ENCODE measurements around the gene NOL6. TPM values are rescaled to one million over a fixed set of nuclear protein-coding genes. Genes with fewer than 3 reads are reported as not detected.

Gene NOL6
- total RNA-seq, 1 experiment from 2014 or later, result 75.1 TPM

GRCh38 chr9:33466565-33467495 lies 6.9 kb downstream of the NOL6 start:
- CTCF ChIA-PET, result interaction anchor here (0.5 to 2.5 kb wide), 15 partner anchors 9 to 481 kb away, joined by 3 to 16 read pairs (median 6); partner anchors contain the start of genes AQP3 and AQP7
- Histone ChIP-seq H3K27ac (ENCODE audit: low read length) (no peak overlapping the region), H3K4me1 (ENCODE audit: control insufficient read depth, insufficient read depth, low read length) (0 out of 2 replicates have a peak, but pooled peaks cover under 1% of the 10 kb centered on the region), H3K36me3 (ENCODE audit: control insufficient read depth, insufficient read depth, low read length) (peaks cover 20% of the 10 kb centered on the region), H3K9me3 (ENCODE audit: control insufficient read depth, insufficient read depth, low read depth, low read length) (no peaks in the 10 kb centered on the region), H3K27me3 (ENCODE audit: control insufficient read depth, insufficient read depth, low read length) (no peaks in the 10 kb centered on the region), H3K4me3 (ENCODE audit: low read depth in 2 of 2, low read length in 2 of 2) (no peak overlapping the region)
- in situ Hi-C loops (cut with HindIII; ENCODE audit: low pct_unique_long_range_greater_than_20kb, low sequenced_read_pairs) (no loop called here), intact Hi-C loops (cut with micrococcal nuclease; ENCODE audit: unreplicated experiment) (loop anchor here (5.0 kb wide), 1 partner anchor 60 kb away; no protein-coding TSS in a partner anchor)
- DNase-seq (ENCODE audit: low read depth, low spot score), result no peak
- no TSS peak for BruUV-seq (replicated peaks)
- no peak for TF ChIP-seq TCF7L2 (IDR thresholded peaks at IDR 0.05; ENCODE audit: low read depth, low read length)
- TF ChIP-seq, protein P1, sequence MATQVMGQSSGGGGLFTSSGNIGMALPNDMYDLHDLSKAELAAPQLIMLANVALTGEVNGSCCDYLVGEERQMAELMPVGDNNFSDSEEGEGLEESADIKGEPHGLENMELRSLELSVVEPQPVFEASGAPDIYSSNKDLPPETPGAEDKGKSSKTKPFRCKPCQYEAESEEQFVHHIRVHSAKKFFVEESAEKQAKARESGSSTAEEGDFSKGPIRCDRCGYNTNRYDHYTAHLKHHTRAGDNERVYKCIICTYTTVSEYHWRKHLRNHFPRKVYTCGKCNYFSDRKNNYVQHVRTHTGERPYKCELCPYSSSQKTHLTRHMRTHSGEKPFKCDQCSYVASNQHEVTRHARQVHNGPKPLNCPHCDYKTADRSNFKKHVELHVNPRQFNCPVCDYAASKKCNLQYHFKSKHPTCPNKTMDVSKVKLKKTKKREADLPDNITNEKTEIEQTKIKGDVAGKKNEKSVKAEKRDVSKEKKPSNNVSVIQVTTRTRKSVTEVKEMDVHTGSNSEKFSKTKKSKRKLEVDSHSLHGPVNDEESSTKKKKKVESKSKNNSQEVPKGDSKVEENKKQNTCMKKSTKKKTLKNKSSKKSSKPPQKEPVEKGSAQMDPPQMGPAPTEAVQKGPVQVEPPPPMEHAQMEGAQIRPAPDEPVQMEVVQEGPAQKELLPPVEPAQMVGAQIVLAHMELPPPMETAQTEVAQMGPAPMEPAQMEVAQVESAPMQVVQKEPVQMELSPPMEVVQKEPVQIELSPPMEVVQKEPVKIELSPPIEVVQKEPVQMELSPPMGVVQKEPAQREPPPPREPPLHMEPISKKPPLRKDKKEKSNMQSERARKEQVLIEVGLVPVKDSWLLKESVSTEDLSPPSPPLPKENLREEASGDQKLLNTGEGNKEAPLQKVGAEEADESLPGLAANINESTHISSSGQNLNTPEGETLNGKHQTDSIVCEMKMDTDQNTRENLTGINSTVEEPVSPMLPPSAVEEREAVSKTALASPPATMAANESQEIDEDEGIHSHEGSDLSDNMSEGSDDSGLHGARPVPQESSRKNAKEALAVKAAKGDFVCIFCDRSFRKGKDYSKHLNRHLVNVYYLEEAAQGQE (IDR thresholded peaks at IDR 0.05; ENCODE audit: insufficient read depth in 1 of 2, low read depth in 2 of 2, low read length in 1 of 2), result peak in 1 of 2 experiments; percentile 42; a peak in 1 of 4 replicates
- TF ChIP-seq CTCF (IDR thresholded peaks at IDR 0.05), result no peak
- POLR2A ChIA-PET, result no interaction called here
- peak; percentile 81 for ATAC-seq

DNA sequence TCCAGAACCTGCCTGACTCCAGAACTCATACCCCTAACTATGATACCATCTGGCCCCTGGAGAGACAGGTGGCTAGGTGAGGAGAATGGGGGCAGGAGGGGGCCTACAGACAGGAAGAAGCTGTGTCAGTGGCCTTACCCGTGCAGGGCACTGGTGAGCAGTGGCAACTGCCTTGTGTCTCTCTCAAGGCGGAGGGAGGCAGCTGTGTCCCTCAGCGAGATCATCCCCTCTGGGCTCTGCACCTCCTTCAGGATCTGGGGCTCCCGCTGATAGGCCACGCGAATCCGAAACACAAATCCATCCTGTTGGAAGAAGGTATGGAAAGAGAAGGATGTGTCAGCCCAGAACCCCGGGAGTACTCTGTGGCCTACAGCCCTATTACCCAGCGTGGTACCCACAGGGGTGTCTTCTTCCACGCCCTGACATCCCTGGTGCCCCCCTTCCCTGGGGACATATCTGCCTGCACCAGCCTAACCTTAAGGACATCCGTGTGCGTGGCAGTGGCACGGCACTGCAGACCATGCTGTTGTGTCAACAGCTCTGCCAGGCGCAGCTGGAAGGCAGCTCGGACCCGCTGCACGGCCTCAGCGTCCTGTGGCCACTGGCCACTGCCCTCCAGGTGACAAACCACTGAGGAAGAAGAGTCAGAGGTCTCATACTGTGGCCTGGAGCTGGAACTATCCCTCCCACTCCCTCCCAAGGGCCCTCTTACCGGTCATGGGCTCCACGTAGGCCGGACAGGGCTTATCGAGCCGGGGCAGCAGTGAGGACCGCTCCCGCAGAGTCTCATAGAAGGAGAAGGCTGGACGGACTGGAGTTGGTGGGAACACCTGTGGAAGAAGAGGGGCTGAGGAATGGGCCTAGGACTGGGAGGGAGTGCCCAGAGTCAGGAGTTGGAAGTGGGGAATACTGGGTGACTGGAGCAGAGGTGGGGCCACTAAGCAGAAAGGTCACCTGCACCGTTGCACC lies 7.8 kb downstream of the NOL6 start:
- no peaks in the 10 kb centered on the region for H3K4me1 ChIP-seq (ENCODE audit: control insufficient read depth, insufficient read depth, low read length)

More for the DNA sequence above, 7.8 kb downstream of the NOL6 start:
- Histone ChIP-seq H3K4me3 (ENCODE audit: low read depth in 2 of 2, low read length in 2 of 2) (no peak overlapping the region), H3K27ac (ENCODE audit: low read length) (no peak overlapping the region), H3K27me3 (ENCODE audit: control insufficient read depth, insufficient read depth, low read length) (no peaks in the 10 kb centered on the region), H3K36me3 (ENCODE audit: control insufficient read depth, insufficient read depth, low read length) (peaks cover 20% of the 10 kb centered on the region), H3K9me3 (ENCODE audit: control insufficient read depth, insufficient read depth, low read depth, low read length) (no peaks in the 10 kb centered on the region)
- TF ChIP-seq, protein P1 (IDR thresholded peaks at IDR 0.05; ENCODE audit: insufficient read depth in 1 of 2, low read depth in 2 of 2, low read length in 1 of 2), result no peak
- TF ChIP-seq CTCF (IDR thresholded peaks at IDR 0.05), result no peak
- no peak for TF ChIP-seq POLR2AphosphoS5 (IDR thresholded peaks at IDR 0.05; ENCODE audit: low read depth, low read length)
- TF ChIP-seq SIN3A (IDR thresholded peaks at IDR 0.05; ENCODE audit: borderline replicate concordance, insufficient read depth, low read depth, low read length), result no peak
- no peak for TF ChIP-seq TCF7L2 (IDR thresholded peaks at IDR 0.05; ENCODE audit: low read depth, low read length)
- in situ Hi-C loops (cut with HindIII; ENCODE audit: low pct_unique_long_range_greater_than_20kb, low sequenced_read_pairs), result no loop called here
- no peak for DNase-seq (ENCODE audit: low read depth, low spot score)
- BruUV-seq (replicated peaks), result no TSS peak
- no peak for ATAC-seq
- intact Hi-C loops (cut with micrococcal nuclease; ENCODE audit: unreplicated experiment), result loop anchor here (5.0 kb wide), 1 partner anchor 59 kb away; no protein-coding TSS in a partner anchor
- ChIA-PET POLR2A (no interaction called here), CTCF (interaction anchor here (0.6 to 2.5 kb wide), 8 partner anchors 11 to 482 kb away, joined by 3 to 16 read pairs (median 7); partner anchors contain the start of gene AQP3)

Data from Panc1 (cell line).